DMS79 (cell line): ENCODE data around the gene PRR20G.
"Not testable (repeated sequence)": the region's sequence is repeated elsewhere in the genome, so short reads cannot be mapped to it uniquely, and the experiment has no call there.

Experiments used
- DNase-seq: peaks from one replicate; lab custom pipeline; 2025; lab: John Stamatoyannopoulos, UW

PRR20G gene

DNA sequence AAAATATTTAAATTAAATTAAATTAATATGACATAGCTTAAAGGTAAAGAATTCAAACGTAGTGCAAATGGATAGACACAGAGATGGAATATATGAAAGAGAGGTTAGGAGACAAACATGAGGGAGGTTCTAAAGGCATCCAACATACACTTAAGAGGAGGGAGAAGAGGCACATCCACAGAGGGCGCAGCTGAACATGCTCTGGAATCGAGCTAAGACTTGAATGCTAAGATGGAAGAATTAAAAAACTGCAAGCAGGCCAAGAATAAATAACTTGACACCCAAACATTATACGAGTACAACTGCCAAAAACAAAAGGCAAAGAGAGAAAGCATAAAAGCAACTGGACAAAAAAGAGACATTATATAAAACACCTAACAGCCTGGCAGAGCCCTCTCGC is 9.1 kb upstream of the PRR20G start:
- DNase-seq: no peak

DNA sequence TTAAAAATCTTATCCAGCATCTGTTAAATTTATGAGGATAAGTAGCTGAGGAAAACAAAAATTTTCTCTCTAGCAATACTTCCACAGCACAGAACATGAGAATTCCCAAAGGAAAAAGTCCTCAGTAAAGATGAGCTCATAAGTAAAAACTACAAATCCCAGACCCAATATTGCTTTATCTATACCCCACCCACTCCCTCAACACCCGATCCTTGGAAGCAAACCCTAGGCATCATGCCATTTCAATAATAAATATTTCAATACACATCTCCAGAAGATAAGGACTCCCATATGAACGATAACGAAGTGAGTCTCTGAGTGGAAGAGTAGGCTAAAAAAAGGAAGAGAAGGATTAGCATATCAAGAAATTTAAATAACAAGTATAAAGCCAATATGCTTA is 8.3 kb upstream of the PRR20G start:
- DNase-seq: no peak

DNA sequence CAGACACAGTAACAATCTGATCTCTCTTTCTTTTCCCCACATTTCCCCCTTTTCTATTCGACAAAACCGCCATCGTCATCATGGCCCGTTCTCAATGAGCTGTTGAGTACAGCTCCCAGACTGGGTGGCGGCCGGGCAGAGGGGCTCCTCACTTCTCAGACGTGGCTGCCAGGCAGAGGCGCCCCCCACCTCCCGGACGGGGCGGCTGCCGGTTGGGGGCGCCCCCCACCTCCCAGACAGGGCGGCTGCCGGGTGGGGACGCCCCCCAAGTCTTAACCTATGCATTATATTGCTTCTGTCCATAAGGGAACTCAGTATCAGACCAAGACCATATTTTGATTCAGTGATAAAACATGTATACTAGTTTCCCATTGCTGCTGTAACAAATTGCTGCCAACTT is 5.8 kb upstream of the PRR20G start:
- DNase-seq: not testable (repeated sequence)

- DNase-seq: no peak
These were observed 3.8 kb upstream of the PRR20G start for GRCh38 chr3:127291611-127292010.

DNA sequence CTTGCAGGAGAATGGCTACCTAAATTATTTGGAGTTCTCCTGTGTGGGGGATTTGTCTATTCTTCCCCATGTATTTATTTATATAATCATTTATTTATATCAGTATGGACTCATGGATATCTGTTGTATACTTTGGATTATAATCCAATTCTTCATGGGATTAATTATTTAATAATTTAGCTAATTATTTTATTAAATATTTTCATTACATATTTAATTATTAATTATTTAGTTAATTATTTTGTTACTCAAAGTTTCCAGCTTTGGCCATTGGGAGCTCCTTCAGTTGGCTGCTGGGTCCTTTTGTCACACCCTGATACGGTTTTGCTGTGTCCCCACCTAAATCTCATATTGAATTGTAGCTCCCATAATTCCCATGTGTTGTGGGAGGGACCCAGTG is 3.3 kb upstream of the PRR20G start:
- no peak for DNase-seq

DNA sequence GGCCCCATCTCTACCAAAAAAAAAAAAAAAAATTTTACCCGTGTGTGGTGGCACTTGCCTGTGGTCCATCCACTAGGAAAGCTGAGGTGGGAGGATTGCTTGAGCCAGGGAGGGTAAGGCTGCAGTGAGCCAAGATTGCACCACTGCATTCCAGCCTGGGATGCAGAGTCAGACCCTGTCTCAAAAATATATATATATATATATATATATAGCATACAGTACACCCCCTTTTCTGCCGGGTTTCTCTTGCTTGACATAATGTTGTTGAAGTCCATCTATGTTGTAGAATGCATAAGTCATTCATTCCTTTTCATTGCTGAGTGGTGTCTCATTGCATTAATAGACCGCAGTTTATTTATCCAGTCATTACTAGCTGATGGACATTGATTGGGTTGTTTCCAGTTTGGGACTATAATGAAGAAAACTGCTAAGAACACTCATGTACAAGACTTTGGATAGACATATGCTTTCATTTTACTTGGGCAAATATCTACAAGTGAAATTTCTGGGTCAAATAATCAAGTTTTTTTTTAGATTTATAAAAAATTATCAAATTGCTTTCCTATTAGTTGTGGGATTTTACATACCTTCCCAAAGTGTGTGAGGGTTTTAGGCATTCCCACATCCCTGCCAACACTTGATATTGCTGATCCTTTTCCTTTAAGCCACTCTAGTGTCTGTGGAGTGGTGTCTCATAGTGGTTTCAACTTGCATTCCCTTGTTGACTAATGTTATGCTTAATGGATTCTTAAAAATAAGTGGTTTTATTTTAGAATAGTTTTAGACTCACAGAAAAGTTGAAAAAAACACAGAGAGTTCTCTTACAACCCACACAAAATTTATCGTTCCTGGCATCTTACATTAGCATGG is 2.1 kb upstream of the PRR20G start:
- DNase-seq: no peak

DNA sequence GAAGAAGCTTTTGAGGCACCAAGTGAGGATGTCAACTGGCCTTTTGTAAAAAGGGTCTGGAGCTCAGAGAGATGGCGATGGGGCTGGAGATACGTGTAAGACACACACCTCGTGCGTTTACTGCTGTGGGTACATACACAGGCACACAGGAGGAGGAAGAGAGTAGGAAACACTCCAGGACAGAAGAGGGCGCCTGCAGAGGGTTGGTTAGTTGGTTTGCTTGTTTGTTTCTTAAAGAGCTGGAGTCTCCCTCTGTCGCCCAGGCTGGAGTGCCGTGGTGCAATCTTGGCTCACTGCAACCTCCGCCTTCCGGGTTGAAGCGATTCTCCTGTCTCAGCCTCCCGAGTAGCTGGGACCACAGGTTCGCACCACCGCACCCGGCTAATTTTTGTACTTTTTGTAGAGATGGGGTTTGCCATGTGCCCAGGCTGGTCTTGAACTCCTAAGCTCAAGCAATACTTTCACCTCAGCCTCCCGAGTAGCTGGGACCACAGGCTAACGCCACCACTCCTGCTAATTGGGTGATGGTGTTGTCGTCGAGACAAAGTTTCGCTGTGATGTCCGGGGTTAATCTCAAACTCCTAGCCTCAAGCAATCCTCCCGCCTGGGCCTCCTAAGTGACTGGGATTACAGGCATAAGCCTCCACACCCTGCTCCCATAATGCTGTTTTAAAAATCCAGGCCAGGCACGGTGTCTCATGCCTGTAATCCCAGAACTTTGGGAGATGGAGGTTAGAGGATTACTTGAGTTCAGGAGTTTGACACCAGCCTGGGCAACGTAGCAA is 1.3 kb upstream of the PRR20G start:
- no peak for DNase-seq

DNA sequence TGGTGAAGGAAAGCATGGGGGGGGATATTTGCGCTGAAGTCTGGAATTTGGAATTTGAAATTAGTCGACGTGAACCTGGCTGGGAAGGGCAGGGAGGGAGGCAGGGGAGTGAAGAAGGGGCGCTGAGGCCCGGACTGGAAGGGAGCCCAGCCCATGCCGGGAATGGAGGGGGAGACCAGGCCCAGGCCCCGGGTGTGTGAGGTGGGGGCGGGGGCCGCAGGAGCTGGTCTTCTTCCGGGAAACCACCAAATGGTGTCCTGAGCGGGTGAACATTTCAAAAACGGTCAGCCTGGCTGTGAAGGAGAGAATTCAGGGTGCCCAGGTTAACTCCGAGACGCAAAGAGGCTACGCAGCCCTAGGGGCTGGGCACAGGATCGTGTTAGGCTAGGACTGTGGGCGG is 497 bp upstream of the PRR20G start:
- no peak for DNase-seq

- peak; percentile 5 for DNase-seq
These were observed 1.2 kb downstream of the PRR20G start for GRCh38 chr3:127286571-127287140.

GRCh38 chr3:127284258-127284657 is 3.6 kb downstream of the PRR20G start:
- DNase-seq: no peak

DNA sequence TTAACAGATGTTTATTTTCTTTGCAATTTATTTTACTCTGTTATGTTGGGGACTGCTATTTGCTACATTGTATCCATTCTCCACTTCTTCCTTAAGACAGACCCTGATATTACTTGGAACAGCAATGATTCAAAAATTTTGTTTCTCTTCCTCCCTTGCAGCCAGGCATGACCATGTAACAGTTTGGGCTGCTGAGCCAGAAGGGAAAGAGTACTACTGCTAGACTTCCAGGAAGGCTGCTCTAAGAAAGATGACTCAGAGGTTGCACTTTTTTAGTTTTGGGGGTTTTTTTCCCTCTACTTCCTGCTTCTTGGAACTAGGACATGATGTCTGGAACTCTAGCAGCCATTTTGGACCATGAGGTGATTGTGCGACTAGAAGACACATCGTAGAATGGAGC is 10.3 kb downstream of the PRR20G start:
- no peak for DNase-seq

- DNase-seq: no peak
These were observed 10.9 kb downstream of the PRR20G start for GRCh38 chr3:127276995-127277394.

GRCh38 chr3:127276396-127276795 is 11.4 kb downstream of the PRR20G start:
- DNase-seq: no peak

DNA sequence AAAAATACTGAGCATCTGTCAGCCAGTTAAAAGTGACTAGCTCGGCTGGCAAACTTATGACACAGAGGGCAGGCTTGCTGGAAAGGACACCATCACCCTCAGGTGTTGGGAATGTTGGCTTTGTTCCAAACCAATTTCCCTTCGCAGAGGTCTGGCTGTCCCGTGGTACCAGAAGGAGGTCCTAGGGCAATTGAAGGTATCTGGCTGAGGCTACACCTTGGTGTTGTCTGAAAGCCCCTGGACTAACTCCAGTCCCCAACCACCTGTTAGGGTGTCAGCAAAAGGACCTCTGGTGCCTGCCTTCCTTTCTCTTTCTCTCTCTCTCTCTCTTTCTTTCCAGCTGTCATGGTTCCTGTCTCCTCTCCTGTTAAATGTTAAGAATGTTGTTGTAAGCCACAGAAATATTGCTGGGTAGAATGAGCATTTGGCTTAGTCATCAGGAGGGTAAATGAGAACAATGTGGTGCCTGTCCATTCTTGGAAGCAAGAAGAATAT is 12.5 kb downstream of the PRR20G start:
- DNase-seq: no peak

DNA sequence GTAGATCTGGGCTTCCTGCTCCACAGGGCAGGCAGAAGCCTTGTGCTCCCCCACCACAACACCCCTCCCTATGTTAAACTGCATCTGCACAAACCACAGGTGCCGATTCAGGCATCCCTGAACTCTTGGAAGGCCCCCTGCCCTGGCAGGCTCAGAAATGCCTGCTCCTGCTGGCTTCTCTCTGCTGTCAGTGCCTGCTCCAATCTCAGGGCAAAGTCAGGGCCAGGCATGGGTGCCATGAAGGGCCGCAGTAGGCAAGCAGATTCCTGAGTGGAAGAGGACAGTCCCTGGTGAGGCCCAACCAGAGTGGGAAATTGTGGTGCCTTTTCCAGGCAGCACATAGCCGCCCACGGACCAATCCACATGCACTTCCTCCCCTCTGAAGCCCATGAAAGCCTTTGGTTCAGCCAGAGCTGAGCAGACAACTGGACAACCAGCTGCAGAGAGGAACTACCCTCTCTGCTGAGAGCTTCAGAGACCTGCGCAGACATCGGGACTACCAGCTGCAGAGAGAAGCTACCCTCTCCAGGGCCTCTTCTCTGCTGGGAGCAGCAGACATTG is 13.6 kb downstream of the PRR20G start:
- DNase-seq: no peak

GRCh38 chr3:127273206-127273605 is 14.6 kb downstream of the PRR20G start:
- no peak for DNase-seq

DNA sequence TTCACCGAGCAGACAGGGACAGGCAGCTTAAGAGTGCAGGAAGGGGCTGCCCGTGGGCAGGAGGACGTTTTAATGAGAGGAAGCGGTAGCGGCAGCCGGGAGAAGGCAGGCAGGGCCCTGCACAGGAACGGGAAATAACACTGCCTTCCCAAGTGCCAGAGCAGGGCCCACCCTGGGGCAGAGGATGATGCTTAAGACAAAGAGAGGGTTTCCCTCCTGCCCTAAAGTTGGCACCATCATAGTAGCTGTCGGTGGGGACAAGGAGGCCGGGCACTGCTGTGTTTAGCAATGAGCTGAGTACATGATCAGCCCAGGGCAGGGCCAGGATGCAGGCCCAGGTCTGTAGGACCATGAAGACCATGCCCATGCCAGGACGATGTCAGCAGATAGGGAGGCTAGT is 21.7 kb downstream of the PRR20G start:
- DNase-seq: no peak

DNA sequence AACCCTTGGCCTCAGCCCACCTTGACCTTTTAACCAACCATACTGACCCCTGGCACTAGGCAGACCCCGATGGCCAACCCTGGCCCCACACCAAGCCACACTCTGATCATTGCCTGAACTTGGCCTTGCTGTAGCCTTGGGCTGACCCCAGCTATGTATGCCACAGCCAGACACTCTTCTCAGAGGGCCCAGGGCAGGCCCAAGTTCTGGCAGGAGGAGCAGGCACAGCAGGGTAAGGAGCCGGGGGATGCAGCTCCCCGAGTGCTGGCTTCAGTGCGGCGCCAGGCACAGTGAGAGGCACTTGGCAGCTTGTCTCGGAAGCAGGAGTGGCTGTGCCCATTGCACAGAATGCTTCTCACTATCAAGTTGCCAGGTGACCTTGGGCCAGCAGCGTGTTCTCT is 22.3 kb downstream of the PRR20G start:
- DNase-seq: no peak

GRCh38 chr3:127264794-127265514 is 22.9 kb downstream of the PRR20G start:
- no peak for DNase-seq

DNA sequence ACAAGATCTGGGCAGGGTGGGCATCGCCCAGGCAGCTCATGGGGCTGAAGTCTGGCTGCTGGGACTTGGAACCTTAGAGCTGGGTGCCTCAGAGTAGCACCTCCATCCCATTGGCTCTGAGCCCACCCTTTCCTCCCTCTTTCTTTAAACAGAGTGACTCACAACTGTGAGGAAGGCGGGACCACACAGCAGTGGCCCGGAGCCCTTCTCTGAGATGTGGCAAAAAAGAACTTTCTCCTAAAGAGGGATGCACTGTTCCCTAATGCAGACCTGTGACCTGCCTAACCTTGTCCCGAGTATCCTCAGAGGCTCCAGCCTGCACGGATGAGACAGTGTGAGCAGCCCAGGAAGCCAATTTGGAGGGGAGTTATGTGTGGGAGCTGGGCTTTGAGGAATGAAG is 23.6 kb downstream of the PRR20G start:
- DNase-seq: no peak

GRCh38 chr3:127263586-127264231 is 24.1 kb downstream of the PRR20G start:
- DNase-seq: no peak
